Muscle of back (tissue), 11 donors: ENCODE data around the gene LRBA. TPM values are rescaled to one million over a fixed set of nuclear protein-coding genes. Genes with fewer than 3 reads are reported as not detected.

Experiments used
- DNase-seq, 3 donors: peaks; one replicate each; pipeline versions ENCODE4 v3.0.0 to v3.0.0-alpha.2; 2013
- polyA plus RNA-seq, 10 donors: library from polyadenylated mRNA; unstranded; fragments of 120-200 nt; gene quantifications; one replicate each; pipeline ENCODE4 v1.2.1, GENCODE V29; 2013; ENCODE audit not compliant: insufficient read length in 10 of 10

The LRBA gene
- polyA plus RNA-seq, 10 donors: 20.1 to 31.2 (median 24.3) TPM

GRCh38 chr4:150591406-150591805 is 423.7 kb downstream of the LRBA start:
- DNase-seq: no peak

- no peak for DNase-seq
Measured at GRCh38 chr4:150590631-150591030, 424.5 kb downstream of the LRBA start.

GRCh38 chr4:150589157-150589556 is 425.9 kb downstream of the LRBA start:
- no peak for DNase-seq

GRCh38 chr4:150588316-150588715 is 426.8 kb downstream of the LRBA start:
- no peak for DNase-seq

GRCh38 chr4:150586162-150586810 is 428.8 kb downstream of the LRBA start:
- DNase-seq: no peak

- DNase-seq: peak in 1 of 3 donors; percentile 22
Measured at GRCh38 chr4:150585611-150586010, 429.5 kb downstream of the LRBA start.

- DNase-seq: peak in 1 of 3 donors; percentile 39
Measured at GRCh38 chr4:150584111-150584915, 430.8 kb downstream of the LRBA start.

- peak in 2 of 3 donors; percentile 37 to 81 for DNase-seq
Measured at GRCh38 chr4:150583287-150584110, 431.6 kb downstream of the LRBA start.

GRCh38 chr4:150582873-150583286 is 432.2 kb downstream of the LRBA start:
- peak in 1 of 3 donors; percentile 80 for DNase-seq

GRCh38 chr4:150582146-150582872 is 432.8 kb downstream of the LRBA start, which contains the start of gene MAB21L2:
Gene MAB21L2, plus strand, starts transcription at chr4:150582151. Its CDS starts 879 bp downstream, at chr4:150583030.
- DNase-seq: peak in 1 of 3 donors; percentile 65

- DNase-seq: peak in 2 of 3 donors; percentile 54 to 67
Measured at GRCh38 chr4:150581641-150582051, 433.4 kb downstream of the LRBA start.

- DNase-seq: peak in 1 of 3 donors; percentile 50
Measured at GRCh38 chr4:150581056-150581605, 434.0 kb downstream of the LRBA start.

- no peak for DNase-seq
Measured at GRCh38 chr4:150580306-150580705, 434.8 kb downstream of the LRBA start.

- peak in 1 of 3 donors; percentile 77 for DNase-seq
Measured at GRCh38 chr4:150579551-150580234, 435.4 kb downstream of the LRBA start.

GRCh38 chr4:150578745-150579501 is 436.2 kb downstream of the LRBA start:
- DNase-seq: no peak

GRCh38 chr4:150577796-150578195 is 437.3 kb downstream of the LRBA start:
- DNase-seq: no peak

GRCh38 chr4:150574678-150575077 is 440.4 kb downstream of the LRBA start:
- DNase-seq: no peak

GRCh38 chr4:150573534-150573933 is 441.6 kb downstream of the LRBA start:
- DNase-seq: no peak

- no peak for DNase-seq
Measured at GRCh38 chr4:150572704-150573504, 442.2 kb downstream of the LRBA start.
